Ovary (tissue), 10 donors: ENCODE measurements around the gene AP1G1. TPM values are rescaled to one million over a fixed set of nuclear protein-coding genes. Genes with fewer than 3 reads are reported as not detected.

Experiments
- DNase-seq, 5 donors: peaks; one replicate each; pipeline ENCODE4 v3.0.0-alpha.2; 2019 to 2020
- H3K27ac ChIP-seq, 2 donors: fragments of 200-600 bp; one replicate each; pipeline versions ENCODE4 v1.5.1 to v1.8.0; 2019 to 2022
- H3K27me3 ChIP-seq: fragments of 200-600 bp; one replicate; pipeline ENCODE4 v1.8.0; 2022
- H3K36me3 ChIP-seq: fragments of 200-600 bp; sonication (generic); one replicate; pipeline ENCODE4 v1.5.1; 2019
- H3K4me1 ChIP-seq: one replicate; pipeline ENCODE4 v1.8.1; 2013; ENCODE audit warnings: mild to moderate bottlenecking, moderate library complexity; ENCODE audit not compliant: insufficient read depth
- H3K4me3 ChIP-seq: fragments of 200-600 bp; sonication (generic); one replicate; pipeline ENCODE4 v1.5.1; 2017
- H3K9me3 ChIP-seq, 2 donors: fragments of 200-600 bp in 1 of 2; sonication (generic) in 1 of 2; one replicate each; pipeline versions ENCODE4 v1.5.1 to v1.8.1; 2013 to 2019; ENCODE audit warnings: mild to moderate bottlenecking in 1 of 2, moderate library complexity in 1 of 2
- EP300 ChIP-seq: sonication (generic); formaldehyde crosslinking; IDR thresholded peaks from one replicate; pipeline ENCODE4 v1.6.1; 2017; ENCODE audit warnings: antibody characterized with exemption
- POLR2A ChIP-seq: fragments of 450-650 bp; IDR thresholded peaks from one replicate; pipeline ENCODE4 v1.6.1; 2017; ENCODE audit warnings: antibody characterized with exemption, mild to moderate bottlenecking, moderate library complexity
- WGBS, 3 donors: extraction: QIAGEN DNeasy Blood & Tissue Kit in 1 of 3; methylation state at CpG; one replicate each; pipeline versions ENCODE4 v1.1.5 to v1.1.7; 2013 to 2017; 5-methylcytosine and 5-hydroxymethylcytosine counted together
- intact Hi-C, 4 donors: fragments of 100-400 bp; cut with DNase I; formaldehyde crosslinking; loops; one replicate each; pipeline versions ENCODE4 v1.11.0 to v1.15.1; 2022 to 2023
- long read RNA-seq, 3 donors: library from polyadenylated mRNA in 2 of 3; unstranded in 2 of 3; transcript quantifications; one replicate each; pipeline ENCODE4 v2.0.0 and lab custom pipeline, GENCODE V29; 2021 to 2026
- polyA plus RNA-seq, 2 donors: library from polyadenylated mRNA; stranded (reverse); fragments of 200-250 nt in 1 of 2; fragments of 350-450 nt in 1 of 2; fragmentation: Illumina TruSeq in 1 of 2; extraction: RNeasy Lipid Tissue Mini Kit (QIAGEN cat#74804) in 1 of 2; gene quantifications; one replicate each; pipeline ENCODE4 v1.2.3, GENCODE V29; 2013 to 2014
- total RNA-seq, 7 donors: library from RNA; depleted of rRNA in 2 of 7; stranded (reverse); fragments of >200 nt in 2 of 7; fragmentation: NEBNext Ultra II Directional in 3 of 7; extraction: Animal tissue kit (Norgen Biotek cat#: 25700) in 3 of 7; gene quantifications; one replicate each; pipeline versions ENCODE4 v1.1.0 to v1.2.4, GENCODE V29; 2016 to 2023
- TF ChIP-seq, protein P1 (sequence below), 3 donors: fragments of 450-650 bp in 2 of 3; fragments of 200-600 bp in 1 of 3; IDR thresholded peaks; one replicate each; pipeline versions ENCODE4 v1.5.1 to v1.8.0; 2016 to 2022; ENCODE audit warnings: antibody characterized with exemption in 3 of 3, mild to moderate bottlenecking in 1 of 3
- donor health status: DM: no; HTN: no; CAD: no; lungs with moderate emphysema.
- donor health status: DM: no; HTN: no; CAD: no.
- donor health status: Bipolar disorder and iron deficiency.
- donor health status: DM: yes; HTN: yes; CAD: no.
- donor health status: DM: no; HTN: no; CAD: no.
- donor health status: DM: yes; HTN: yes; CAD: no.

Gene AP1G1
- 10 to 100 TPM; 50.6 to 71.7 (median 57.2) TPM for total RNA-seq
- 10 to 100 TPM; 14.2 to 43.8 TPM for polyA plus RNA-seq
- long read RNA-seq, donor 1, full-length matches to known transcripts, result 2 of 17 reads
- long read RNA-seq, donor 1, partial matches to known transcripts, result 8 of 17 reads
- long read RNA-seq, donor 1, other reads (novel, unspliced or antisense), result 7 of 17 reads
- long read RNA-seq, donor 2, full-length matches to known transcripts, result 2 of 48 reads
- long read RNA-seq, donor 2, partial matches to known transcripts, result 46 of 48 reads
- long read RNA-seq, donor 2, other reads (novel, unspliced or antisense), result 0 of 48 reads
- long read RNA-seq, donor 3, full-length matches to known transcripts, result 12 of 43 reads
- long read RNA-seq, donor 3, partial matches to known transcripts, result 6 of 43 reads
- long read RNA-seq, donor 3, other reads (novel, unspliced or antisense), result 25 of 43 reads

DNA sequence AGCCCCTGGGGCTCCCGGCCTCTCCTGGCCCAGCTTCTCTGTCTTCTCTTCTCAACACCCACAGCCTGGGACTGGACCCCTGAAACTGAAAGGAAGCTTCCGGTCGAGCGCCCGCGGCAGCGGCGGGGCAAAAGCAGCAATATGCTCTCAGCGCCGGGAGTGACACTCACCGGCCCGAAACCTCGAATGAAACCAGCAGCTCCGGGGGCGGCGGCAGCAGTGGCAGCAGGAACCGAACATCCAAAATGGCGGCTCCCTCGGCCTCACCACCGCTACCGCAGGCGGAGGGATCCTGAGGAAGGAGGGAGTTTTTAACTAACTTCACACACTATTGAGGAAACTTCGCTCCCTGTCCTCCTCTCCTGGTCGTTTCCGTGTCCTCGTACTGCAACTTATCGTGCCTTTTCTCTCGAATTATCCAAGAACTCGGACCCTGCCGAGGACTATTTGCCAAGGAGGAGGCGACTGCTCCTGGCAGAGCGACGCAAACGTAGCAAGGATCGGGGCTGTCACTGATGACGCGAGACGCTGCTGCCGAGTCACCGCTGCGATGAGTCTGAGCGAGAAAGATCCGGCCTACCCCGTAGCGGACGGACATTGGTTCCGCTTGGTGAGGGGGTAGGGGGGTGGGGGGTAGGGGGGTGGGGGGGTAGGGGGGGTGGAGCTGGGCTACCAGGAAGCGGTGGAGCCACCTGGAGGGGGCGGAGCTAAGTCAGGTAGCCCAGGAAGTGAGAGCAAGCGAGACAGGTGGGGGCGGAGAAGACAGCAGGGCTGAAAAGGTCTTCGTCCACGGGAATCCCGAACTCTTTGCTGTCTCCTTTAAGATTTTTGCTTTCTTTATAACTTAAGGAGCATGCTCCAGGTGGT, at the start of gene AP1G1:
TSS of gene AP1G1 (minus strand) at position 242 of the 867 bp plus-strand sequence. CDS start 19,355 bp downstream, outside the sequence.
- intact Hi-C loops, result no loop called here
- TF ChIP-seq EP300, result peak; percentile 43
- TF ChIP-seq, protein P1, sequence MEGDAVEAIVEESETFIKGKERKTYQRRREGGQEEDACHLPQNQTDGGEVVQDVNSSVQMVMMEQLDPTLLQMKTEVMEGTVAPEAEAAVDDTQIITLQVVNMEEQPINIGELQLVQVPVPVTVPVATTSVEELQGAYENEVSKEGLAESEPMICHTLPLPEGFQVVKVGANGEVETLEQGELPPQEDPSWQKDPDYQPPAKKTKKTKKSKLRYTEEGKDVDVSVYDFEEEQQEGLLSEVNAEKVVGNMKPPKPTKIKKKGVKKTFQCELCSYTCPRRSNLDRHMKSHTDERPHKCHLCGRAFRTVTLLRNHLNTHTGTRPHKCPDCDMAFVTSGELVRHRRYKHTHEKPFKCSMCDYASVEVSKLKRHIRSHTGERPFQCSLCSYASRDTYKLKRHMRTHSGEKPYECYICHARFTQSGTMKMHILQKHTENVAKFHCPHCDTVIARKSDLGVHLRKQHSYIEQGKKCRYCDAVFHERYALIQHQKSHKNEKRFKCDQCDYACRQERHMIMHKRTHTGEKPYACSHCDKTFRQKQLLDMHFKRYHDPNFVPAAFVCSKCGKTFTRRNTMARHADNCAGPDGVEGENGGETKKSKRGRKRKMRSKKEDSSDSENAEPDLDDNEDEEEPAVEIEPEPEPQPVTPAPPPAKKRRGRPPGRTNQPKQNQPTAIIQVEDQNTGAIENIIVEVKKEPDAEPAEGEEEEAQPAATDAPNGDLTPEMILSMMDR (IDR thresholded peaks at IDR 0.05), result no peak
- peak; percentile 66 for TF ChIP-seq POLR2A
- peak; percentile 91 to 95 (median 94) for DNase-seq

DNA sequence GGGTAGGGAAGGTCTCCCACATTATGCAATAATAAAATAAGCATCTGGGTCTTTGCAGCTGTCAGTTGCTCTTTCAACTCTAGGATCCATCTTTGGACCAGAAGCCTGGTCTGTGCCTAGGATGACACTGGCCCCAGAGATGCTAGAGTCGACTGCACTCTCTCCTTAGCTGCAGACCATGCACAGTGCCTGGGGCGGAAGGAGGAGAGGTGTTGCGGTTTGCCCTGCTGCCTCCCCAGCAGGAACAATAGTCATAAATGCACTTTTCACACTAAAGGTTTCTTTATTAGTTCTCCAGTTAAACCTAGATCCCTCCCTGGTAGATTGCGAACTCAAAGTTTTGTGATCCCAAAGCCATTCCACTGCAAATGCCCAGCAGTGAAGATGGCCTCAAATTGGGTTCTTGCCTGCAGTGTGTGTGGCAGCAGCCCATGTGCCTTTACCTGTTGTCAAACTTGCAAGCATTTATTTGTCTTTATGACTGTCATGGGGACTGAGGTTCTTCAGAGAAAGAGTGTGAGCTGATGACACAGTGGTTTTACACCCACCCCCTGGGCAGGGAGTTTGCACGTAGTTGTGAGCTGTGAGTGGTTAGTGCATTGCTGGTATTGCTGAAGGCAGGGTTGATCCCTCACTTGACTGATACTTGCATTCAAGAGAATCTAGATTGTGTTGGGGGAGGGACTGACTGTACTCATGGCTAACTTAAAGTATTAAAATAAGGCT, 47.5 kb upstream of the AP1G1 start:
- WGBS, 3 donors, result 78 to 86% (median 81%) methylated on average over 5 of the region's 5 CpGs
- H3K27me3 ChIP-seq, result no peaks in the 10 kb centered on the region
- no peaks in the 10 kb centered on the region for H3K9me3 ChIP-seq
- no peaks in the 10 kb centered on the region for H3K36me3 ChIP-seq
- peaks cover 2% of the 10 kb centered on the region for H3K4me1 ChIP-seq
- TF ChIP-seq, protein P1 (IDR thresholded peaks at IDR 0.05), result no peak
- DNase-seq, result no peak
- no peak overlapping the region for H3K4me3 ChIP-seq
- no peak overlapping the region for H3K27ac ChIP-seq
- intact Hi-C loops, result no loop called here

More for the DNA sequence above, at the start of gene AP1G1:
- H3K4me3 ChIP-seq, result peak within 1 kb of the TSS; percentile 81
- H3K27me3 ChIP-seq, result no peaks in the 10 kb centered on the region
- no peaks in the 10 kb centered on the region for H3K36me3 ChIP-seq
- WGBS, 3 donors, result 0 to 1% (median 0%) methylated on average over 53 to 54 of the region's 54 CpGs
- peak within 1 kb of the TSS; percentile 92 to 96 for H3K27ac ChIP-seq
- no peaks in the 10 kb centered on the region for H3K9me3 ChIP-seq
- H3K4me1 ChIP-seq, result peaks cover 3% of the 10 kb centered on the region

DNA sequence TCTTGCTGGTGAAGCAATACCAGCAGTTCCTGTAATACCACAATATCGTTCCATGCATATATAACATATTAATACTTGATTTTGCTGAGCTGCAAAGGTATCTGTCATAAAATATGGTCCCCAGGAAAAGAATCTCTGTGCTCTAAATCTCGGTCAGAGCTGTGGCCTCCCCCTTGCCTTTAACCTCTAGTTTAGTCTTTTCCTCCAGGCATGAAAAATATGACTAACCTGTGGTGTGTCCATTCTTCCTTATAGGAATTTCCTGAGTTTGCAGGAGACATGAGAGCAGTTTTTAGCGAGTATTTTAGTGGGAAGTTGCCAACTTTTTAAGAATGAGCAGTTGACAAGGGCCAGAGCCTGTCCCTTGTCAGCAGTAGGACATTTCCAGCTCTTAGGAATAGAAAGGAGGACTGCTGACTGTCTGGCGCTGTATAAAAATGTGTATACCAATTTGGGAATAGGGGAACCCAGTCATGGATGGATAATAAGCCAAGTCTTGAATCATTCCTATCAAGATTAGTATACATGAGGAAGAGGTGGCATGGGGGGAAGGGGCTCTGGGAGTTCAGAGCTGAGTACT, 45.8 kb upstream of the AP1G1 start:
- H3K27me3 ChIP-seq, result no peaks in the 10 kb centered on the region
- TF ChIP-seq EP300 (no peak), POLR2A (no peak)
- TF ChIP-seq, protein P1 (IDR thresholded peaks at IDR 0.05), result no peak
- H3K9me3 ChIP-seq, result no peaks in the 10 kb centered on the region
- intact Hi-C loops, result no loop called here
- 87 to 90% (median 89%) methylated on average over 4 of the region's 4 CpGs for WGBS, 3 donors
- H3K27ac ChIP-seq, result no peak overlapping the region
- no peaks in the 10 kb centered on the region for H3K36me3 ChIP-seq
- no peak for DNase-seq
- H3K4me3 ChIP-seq, result no peak overlapping the region
- peaks cover 2% of the 10 kb centered on the region for H3K4me1 ChIP-seq

DNA sequence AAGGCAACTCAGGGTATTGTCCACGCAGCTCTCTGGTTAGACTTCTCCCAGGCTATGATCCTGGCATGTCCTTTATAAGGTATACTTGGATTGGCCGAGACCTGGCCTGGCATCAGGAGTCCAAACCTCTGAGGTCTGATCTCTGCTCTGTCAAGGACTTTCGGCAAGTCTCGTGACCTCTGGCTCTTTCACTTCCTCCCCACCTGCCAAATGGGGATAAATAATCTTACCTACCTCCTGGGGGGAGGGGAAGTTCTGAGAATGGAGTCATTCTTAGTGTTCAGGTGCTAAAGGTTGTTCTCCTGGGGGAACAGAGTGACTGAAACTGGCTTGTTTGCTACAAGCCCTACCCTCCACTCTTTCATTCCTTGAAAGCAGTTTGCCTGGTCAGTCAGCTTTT, 44.8 kb upstream of the AP1G1 start:
- Histone ChIP-seq H3K9me3 (no peaks in the 10 kb centered on the region), H3K4me3 (no peak overlapping the region), H3K27me3 (no peaks in the 10 kb centered on the region), H3K4me1 (no peaks in the 10 kb centered on the region), H3K36me3 (no peaks in the 10 kb centered on the region), H3K27ac (no peak overlapping the region)
- TF ChIP-seq, protein P1 (IDR thresholded peaks at IDR 0.05), result no peak
- TF ChIP-seq POLR2A (no peak), EP300 (no peak)
- intact Hi-C loops, result no loop called here
- WGBS, 3 donors, result 79 to 89% (median 83%) methylated on average over 4 of the region's 4 CpGs
- no peak for DNase-seq
